ENCODE measurements around the gene NARS2.

GRCh38 chr11:78450866-78451265 is 123.8 kb downstream of the NARS2 start:
- TF ChIP-seq POLR2A (IDR thresholded peaks at IDR 0.05): no peak
- TF ChIP-seq, protein P1, sequence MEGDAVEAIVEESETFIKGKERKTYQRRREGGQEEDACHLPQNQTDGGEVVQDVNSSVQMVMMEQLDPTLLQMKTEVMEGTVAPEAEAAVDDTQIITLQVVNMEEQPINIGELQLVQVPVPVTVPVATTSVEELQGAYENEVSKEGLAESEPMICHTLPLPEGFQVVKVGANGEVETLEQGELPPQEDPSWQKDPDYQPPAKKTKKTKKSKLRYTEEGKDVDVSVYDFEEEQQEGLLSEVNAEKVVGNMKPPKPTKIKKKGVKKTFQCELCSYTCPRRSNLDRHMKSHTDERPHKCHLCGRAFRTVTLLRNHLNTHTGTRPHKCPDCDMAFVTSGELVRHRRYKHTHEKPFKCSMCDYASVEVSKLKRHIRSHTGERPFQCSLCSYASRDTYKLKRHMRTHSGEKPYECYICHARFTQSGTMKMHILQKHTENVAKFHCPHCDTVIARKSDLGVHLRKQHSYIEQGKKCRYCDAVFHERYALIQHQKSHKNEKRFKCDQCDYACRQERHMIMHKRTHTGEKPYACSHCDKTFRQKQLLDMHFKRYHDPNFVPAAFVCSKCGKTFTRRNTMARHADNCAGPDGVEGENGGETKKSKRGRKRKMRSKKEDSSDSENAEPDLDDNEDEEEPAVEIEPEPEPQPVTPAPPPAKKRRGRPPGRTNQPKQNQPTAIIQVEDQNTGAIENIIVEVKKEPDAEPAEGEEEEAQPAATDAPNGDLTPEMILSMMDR (IDR thresholded peaks at IDR 0.05): no peak
